ENCODE measurements around the gene GLYATL2.

Gene GLYATL2

GRCh38 chr11:58801302-58801701 is 43.2 kb downstream of the GLYATL2 start:
- DNase-seq (ENCODE audit: low read depth), result no peak

- no peak for DNase-seq (ENCODE audit: low read depth)
Measured at GRCh38 chr11:58796333-58796732, 48.2 kb downstream of the GLYATL2 start.

GRCh38 chr11:58788355-58789023 is 56.0 kb downstream of the GLYATL2 start:
- DNase-seq (ENCODE audit: low read depth), result peak; percentile 51

- peak; percentile 34 for DNase-seq (ENCODE audit: low read depth)
Measured at GRCh38 chr11:58787903-58788302, 56.6 kb downstream of the GLYATL2 start.

- no peak for DNase-seq (ENCODE audit: low read depth)
Measured at GRCh38 chr11:58786693-58787092, 57.8 kb downstream of the GLYATL2 start.

- no peak for DNase-seq (ENCODE audit: low read depth)
Measured at GRCh38 chr11:58784995-58785394, 59.5 kb downstream of the GLYATL2 start.
